ENCODE measurements around the gene DRC3.

Gene DRC3

DNA sequence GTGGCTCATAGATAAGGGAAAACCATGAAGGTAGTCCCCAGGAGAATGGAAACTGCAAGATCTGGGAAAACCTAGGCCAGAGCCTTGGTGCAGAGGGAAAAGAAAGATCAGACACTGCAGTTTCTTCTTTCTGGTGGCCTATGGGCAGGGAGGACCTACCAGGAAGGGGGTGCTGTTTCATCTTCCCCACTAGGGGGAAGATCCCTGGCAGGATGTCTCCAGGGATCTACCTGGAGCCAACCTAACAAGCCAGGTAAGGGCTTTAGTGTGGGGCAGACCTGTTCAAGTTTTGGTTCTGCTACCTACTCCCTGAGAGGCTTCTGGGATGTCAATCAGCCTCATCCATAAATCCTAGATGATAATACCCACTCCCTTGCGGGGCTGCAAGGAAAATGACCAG lies 21.9 kb upstream of the DRC3 start:
- no CpG with 5 or more reads among the region's 1 CpG for WGBS, 2 donors (ENCODE audit: extremely low coverage in 2 of 2, insufficient read length in 2 of 2, insufficient replicate concordance in 1 of 2)
- H3K18ac ChIP-seq (ENCODE audit: low read length), result no peak overlapping the region
- no peak overlapping the region for H4K8ac ChIP-seq (ENCODE audit: low read depth, low read length)
- H4K91ac ChIP-seq (ENCODE audit: low read depth, low read length, poor library complexity), result no peak overlapping the region
- no peak overlapping the region for H2AK5ac ChIP-seq (ENCODE audit: low read depth, low read length)
- no peak overlapping the region for H3K23ac ChIP-seq (ENCODE audit: low read depth, low read length, poor library complexity)
- H3K27ac ChIP-seq (replicated peaks; ENCODE audit: low read length), result no peak overlapping the region
- no peak overlapping the region for H3K4me2 ChIP-seq (ENCODE audit: insufficient read depth, low read length, poor library complexity, severe bottlenecking)
- no peak for DNase-seq (ENCODE audit: low spot score)
- H3K4me3 ChIP-seq (ENCODE audit: low read length in 2 of 2), result no peak overlapping the region
- H3K27me3 ChIP-seq (ENCODE audit: control insufficient read depth in 3 of 3, insufficient read depth in 3 of 3, low read depth in 1 of 3, low read length in 3 of 3), result no peaks in the 10 kb centered on the region
- H3K9ac ChIP-seq (ENCODE audit: low read depth, low read length, poor library complexity), result no peak overlapping the region
- no peaks in the 10 kb centered on the region for H3K79me1 ChIP-seq (ENCODE audit: low read depth, low read length)
- no peak overlapping the region for H2AFZ ChIP-seq (ENCODE audit: low read length)
- H3K14ac ChIP-seq (ENCODE audit: low read length), result no peak overlapping the region
- peaks cover 2 to 9% of the 10 kb centered on the region in 2 donors for H3K4me1 ChIP-seq (ENCODE audit: control insufficient read depth in 2 of 2, insufficient read depth in 1 of 2, low read depth in 1 of 2, low read length in 2 of 2)
- peaks cover 0 to 2% of the 10 kb centered on the region in 2 donors for H3K36me3 ChIP-seq (replicated peaks in 1 of 2; ENCODE audit: control insufficient read depth in 2 of 2, insufficient read depth in 2 of 2, low read length in 2 of 2)
- no peak overlapping the region for H2BK15ac ChIP-seq (ENCODE audit: low read length)
- peaks cover 0 to 3% of the 10 kb centered on the region in 2 donors for H3K9me3 ChIP-seq (replicated peaks in 1 of 2; ENCODE audit: control insufficient read depth in 2 of 2, insufficient read depth in 1 of 2, low read depth in 1 of 2, low read length in 2 of 2)
- H3K4ac ChIP-seq (ENCODE audit: low read length), result no peak overlapping the region
- no peak overlapping the region for H2BK120ac ChIP-seq (ENCODE audit: low read depth, low read length)
- H2BK5ac ChIP-seq (ENCODE audit: low read length), result no peak overlapping the region
- no peak overlapping the region for H2BK12ac ChIP-seq (ENCODE audit: low read length)

DNA sequence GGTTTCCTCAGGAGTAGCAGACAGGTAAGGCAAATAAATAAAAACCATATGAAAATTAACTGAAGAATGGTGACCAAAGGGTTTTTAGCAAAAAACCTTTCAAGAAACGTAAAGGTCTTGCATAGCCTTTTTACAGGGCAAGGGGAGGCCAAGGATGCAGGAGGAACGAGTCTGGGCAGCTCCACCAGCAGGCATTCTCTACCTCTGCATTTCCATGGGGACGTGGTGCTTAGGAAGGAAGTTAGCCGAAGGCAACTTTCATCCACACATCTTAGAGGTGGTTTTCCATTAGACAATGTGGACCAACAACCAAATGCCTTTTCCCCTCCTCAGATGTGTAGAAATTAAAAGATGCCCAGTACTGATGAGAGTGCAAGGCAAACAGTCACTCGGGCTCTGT lies 21.1 kb upstream of the DRC3 start:
- no peak overlapping the region for H4K91ac ChIP-seq (ENCODE audit: low read depth, low read length, poor library complexity)
- H4K8ac ChIP-seq (ENCODE audit: low read depth, low read length), result no peak overlapping the region
- H3K4me1 ChIP-seq (ENCODE audit: control insufficient read depth in 2 of 2, insufficient read depth in 1 of 2, low read depth in 1 of 2, low read length in 2 of 2), result peaks cover 2 to 9% of the 10 kb centered on the region in 2 donors
- H3K18ac ChIP-seq (ENCODE audit: low read length), result no peak overlapping the region
- H3K9me3 ChIP-seq (replicated peaks in 1 of 2; ENCODE audit: control insufficient read depth in 2 of 2, insufficient read depth in 1 of 2, low read depth in 1 of 2, low read length in 2 of 2), result peaks cover 0 to 5% of the 10 kb centered on the region in 2 donors
- H2BK5ac ChIP-seq (ENCODE audit: low read length), result no peak overlapping the region
- H3K4me2 ChIP-seq (ENCODE audit: insufficient read depth, low read length, poor library complexity, severe bottlenecking), result no peak overlapping the region
- DNase-seq (ENCODE audit: low spot score), result no peak
- H3K79me1 ChIP-seq (ENCODE audit: low read depth, low read length), result no peaks in the 10 kb centered on the region
- H2AFZ ChIP-seq (ENCODE audit: low read length), result no peak overlapping the region
- H3K9ac ChIP-seq (ENCODE audit: low read depth, low read length, poor library complexity), result no peak overlapping the region
- H3K27ac ChIP-seq (replicated peaks; ENCODE audit: low read length), result no peak overlapping the region
- H2AK5ac ChIP-seq (ENCODE audit: low read depth, low read length), result no peak overlapping the region
- peaks cover 0 to 2% of the 10 kb centered on the region in 2 donors for H3K36me3 ChIP-seq (replicated peaks in 1 of 2; ENCODE audit: control insufficient read depth in 2 of 2, insufficient read depth in 2 of 2, low read length in 2 of 2)
- no peak overlapping the region for H3K4ac ChIP-seq (ENCODE audit: low read length)
- WGBS, 2 donors (ENCODE audit: extremely low coverage in 2 of 2, insufficient read length in 2 of 2, insufficient replicate concordance in 1 of 2), result no CpG with 5 or more reads among the region's 5 CpGs
- H2BK120ac ChIP-seq (ENCODE audit: low read depth, low read length), result no peak overlapping the region
- no peak overlapping the region for H3K23ac ChIP-seq (ENCODE audit: low read depth, low read length, poor library complexity)
- no peak overlapping the region for H3K14ac ChIP-seq (ENCODE audit: low read length)
- H2BK15ac ChIP-seq (ENCODE audit: low read length), result no peak overlapping the region
- no peak overlapping the region for H2BK12ac ChIP-seq (ENCODE audit: low read length)
- no peaks in the 10 kb centered on the region for H3K27me3 ChIP-seq (ENCODE audit: control insufficient read depth in 3 of 3, insufficient read depth in 3 of 3, low read depth in 1 of 3, low read length in 3 of 3)
- H3K4me3 ChIP-seq (ENCODE audit: low read length in 2 of 2), result no peak overlapping the region

DNA sequence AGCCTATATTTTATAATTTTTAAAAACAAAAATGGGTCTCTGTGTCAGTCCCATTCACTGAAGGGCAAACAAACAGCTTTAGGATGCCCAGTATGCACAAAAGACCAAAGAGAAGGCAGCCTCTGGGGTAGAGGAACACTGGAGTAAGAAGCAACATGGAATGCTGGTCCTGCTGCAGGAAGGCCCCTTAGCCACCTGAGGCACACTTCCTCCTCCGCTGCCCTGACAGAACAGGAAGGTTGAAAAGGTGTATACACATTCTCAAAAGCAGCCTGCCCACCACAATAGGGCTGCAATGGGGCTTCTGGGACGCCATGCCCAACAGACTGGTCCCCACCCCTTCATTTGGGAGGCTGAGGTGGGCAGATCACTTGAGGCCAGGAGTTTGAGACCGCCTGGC lies 20.0 kb upstream of the DRC3 start:
- Histone ChIP-seq H3K9ac (ENCODE audit: low read depth, low read length, poor library complexity) (no peak overlapping the region), H3K27me3 (ENCODE audit: control insufficient read depth in 3 of 3, insufficient read depth in 3 of 3, low read depth in 1 of 3, low read length in 3 of 3) (no peaks in the 10 kb centered on the region), H3K23ac (ENCODE audit: low read depth, low read length, poor library complexity) (no peak overlapping the region), H2AK5ac (ENCODE audit: low read depth, low read length) (no peak overlapping the region), H3K4me2 (ENCODE audit: insufficient read depth, low read length, poor library complexity, severe bottlenecking) (no peak overlapping the region), H2BK120ac (ENCODE audit: low read depth, low read length) (no peak overlapping the region), H2BK12ac (ENCODE audit: low read length) (no peak overlapping the region), H3K27ac (replicated peaks; ENCODE audit: low read length) (no peak overlapping the region), H4K8ac (ENCODE audit: low read depth, low read length) (no peak overlapping the region), H2BK15ac (ENCODE audit: low read length) (no peak overlapping the region), H3K4me1 (ENCODE audit: control insufficient read depth in 2 of 2, insufficient read depth in 1 of 2, low read depth in 1 of 2, low read length in 2 of 2) (peaks cover 2 to 9% of the 10 kb centered on the region in 2 donors), H3K18ac (ENCODE audit: low read length) (no peak overlapping the region), H4K91ac (ENCODE audit: low read depth, low read length, poor library complexity) (no peak overlapping the region), H3K4me3 (ENCODE audit: low read length in 2 of 2) (no peak overlapping the region), H3K9me3 (replicated peaks in 1 of 2; ENCODE audit: control insufficient read depth in 2 of 2, insufficient read depth in 1 of 2, low read depth in 1 of 2, low read length in 2 of 2) (peaks cover 0 to 5% of the 10 kb centered on the region in 2 donors), H3K36me3 (replicated peaks in 1 of 2; ENCODE audit: control insufficient read depth in 2 of 2, insufficient read depth in 2 of 2, low read length in 2 of 2) (peaks cover 0 to 2% of the 10 kb centered on the region in 2 donors), H3K4ac (ENCODE audit: low read length) (no peak overlapping the region), H2BK5ac (ENCODE audit: low read length) (no peak overlapping the region), H2AFZ (ENCODE audit: low read length) (no peak overlapping the region), H3K79me1 (ENCODE audit: low read depth, low read length) (no peaks in the 10 kb centered on the region), H3K14ac (ENCODE audit: low read length) (no peak overlapping the region)
- no CpG with 5 or more reads among the region's 3 CpGs for WGBS, 2 donors (ENCODE audit: extremely low coverage in 2 of 2, insufficient read length in 2 of 2, insufficient replicate concordance in 1 of 2)
- no peak for DNase-seq (ENCODE audit: low spot score)

DNA sequence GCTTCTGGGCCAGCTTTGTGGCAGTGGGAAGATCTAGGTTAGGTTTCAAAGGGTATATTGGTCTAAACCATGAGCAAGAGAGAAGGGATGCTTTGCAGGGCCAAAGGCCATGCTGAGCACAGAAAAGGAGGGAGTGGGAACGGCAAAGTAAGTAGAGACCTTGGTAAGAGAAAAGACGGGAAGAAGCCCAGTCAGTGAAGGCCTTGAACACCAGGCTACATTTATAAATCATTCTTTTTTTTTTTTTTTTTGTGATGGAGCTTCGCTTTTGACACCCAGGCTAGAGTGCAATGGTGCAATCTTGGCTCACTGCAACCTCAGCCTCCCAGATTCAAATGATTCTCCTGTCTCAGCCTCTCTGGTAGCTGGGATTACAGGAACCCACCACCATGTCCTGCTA lies 18.6 kb upstream of the DRC3 start:
- no peak overlapping the region for H4K91ac ChIP-seq (ENCODE audit: low read depth, low read length, poor library complexity)
- H3K27ac ChIP-seq (replicated peaks; ENCODE audit: low read length), result no peak overlapping the region
- H3K14ac ChIP-seq (ENCODE audit: low read length), result no peak overlapping the region
- no peak for DNase-seq (ENCODE audit: low spot score)
- no peak overlapping the region for H2BK5ac ChIP-seq (ENCODE audit: low read length)
- H2AFZ ChIP-seq (ENCODE audit: low read length), result no peak overlapping the region
- H4K8ac ChIP-seq (ENCODE audit: low read depth, low read length), result no peak overlapping the region
- H2BK12ac ChIP-seq (ENCODE audit: low read length), result no peak overlapping the region
- no peak overlapping the region for H3K4me2 ChIP-seq (ENCODE audit: insufficient read depth, low read length, poor library complexity, severe bottlenecking)
- WGBS, 2 donors (ENCODE audit: extremely low coverage in 2 of 2, insufficient read length in 2 of 2, insufficient replicate concordance in 1 of 2), result no CpG with 5 or more reads among the region's 3 CpGs
- H3K23ac ChIP-seq (ENCODE audit: low read depth, low read length, poor library complexity), result no peak overlapping the region
- peaks cover 0 to 2% of the 10 kb centered on the region in 2 donors for H3K36me3 ChIP-seq (replicated peaks in 1 of 2; ENCODE audit: control insufficient read depth in 2 of 2, insufficient read depth in 2 of 2, low read length in 2 of 2)
- peaks cover 2 to 9% of the 10 kb centered on the region in 2 donors for H3K4me1 ChIP-seq (ENCODE audit: control insufficient read depth in 2 of 2, insufficient read depth in 1 of 2, low read depth in 1 of 2, low read length in 2 of 2)
- no peak overlapping the region for H3K4me3 ChIP-seq (ENCODE audit: low read length in 2 of 2)
- no peaks in the 10 kb centered on the region for H3K79me1 ChIP-seq (ENCODE audit: low read depth, low read length)
- no peak overlapping the region for H3K18ac ChIP-seq (ENCODE audit: low read length)
- no peak overlapping the region for H2AK5ac ChIP-seq (ENCODE audit: low read depth, low read length)
- H2BK120ac ChIP-seq (ENCODE audit: low read depth, low read length), result no peak overlapping the region
- H2BK15ac ChIP-seq (ENCODE audit: low read length), result no peak overlapping the region
- H3K9ac ChIP-seq (ENCODE audit: low read depth, low read length, poor library complexity), result no peak overlapping the region
- no peaks in the 10 kb centered on the region for H3K27me3 ChIP-seq (ENCODE audit: control insufficient read depth in 3 of 3, insufficient read depth in 3 of 3, low read depth in 1 of 3, low read length in 3 of 3)
- no peak overlapping the region for H3K4ac ChIP-seq (ENCODE audit: low read length)
- H3K9me3 ChIP-seq (replicated peaks in 1 of 2; ENCODE audit: control insufficient read depth in 2 of 2, insufficient read depth in 1 of 2, low read depth in 1 of 2, low read length in 2 of 2), result peaks cover 0 to 5% of the 10 kb centered on the region in 2 donors

Data from neuronal stem cell (in vitro differentiated cells).